WTC11 (cell line): Measurements from ENCODE around the gene MIA3.

ENCODE experiments used
- CREB1 ChIP-seq: sonication (generic); formaldehyde crosslinking; IDR thresholded peaks from 2 replicates; pipeline ENCODE4 v1.8.0; 2023; ENCODE audit warnings: mild to moderate bottlenecking, missing genetic modification reagents
- CTCF ChIP-seq: fragments of 200-600 bp; IDR thresholded peaks from 2 replicates; pipeline ENCODE4 v1.8.0; 2022; ENCODE audit warnings: antibody characterized with exemption

GRCh38 chr1:222706815-222707214 lies 88.9 kb downstream of the MIA3 start:
- TF ChIP-seq CREB1 (no peak), CTCF (no peak)
